GM19438 (cell line): Measurements from ENCODE around the gene CACNG3.
"Not testable (repeated sequence)": the region's sequence is repeated elsewhere in the genome, so short reads cannot be mapped to it uniquely, and the experiment has no call there.

Experiments used
- ATAC-seq: cut with Tn5 transposase; IDR thresholded peaks from one replicate; pipeline ENCODE4 v1.9.1; 2021; ENCODE audit warnings: low read depth; ENCODE audit not compliant: unreplicated experiment

The CACNG3 gene

DNA sequence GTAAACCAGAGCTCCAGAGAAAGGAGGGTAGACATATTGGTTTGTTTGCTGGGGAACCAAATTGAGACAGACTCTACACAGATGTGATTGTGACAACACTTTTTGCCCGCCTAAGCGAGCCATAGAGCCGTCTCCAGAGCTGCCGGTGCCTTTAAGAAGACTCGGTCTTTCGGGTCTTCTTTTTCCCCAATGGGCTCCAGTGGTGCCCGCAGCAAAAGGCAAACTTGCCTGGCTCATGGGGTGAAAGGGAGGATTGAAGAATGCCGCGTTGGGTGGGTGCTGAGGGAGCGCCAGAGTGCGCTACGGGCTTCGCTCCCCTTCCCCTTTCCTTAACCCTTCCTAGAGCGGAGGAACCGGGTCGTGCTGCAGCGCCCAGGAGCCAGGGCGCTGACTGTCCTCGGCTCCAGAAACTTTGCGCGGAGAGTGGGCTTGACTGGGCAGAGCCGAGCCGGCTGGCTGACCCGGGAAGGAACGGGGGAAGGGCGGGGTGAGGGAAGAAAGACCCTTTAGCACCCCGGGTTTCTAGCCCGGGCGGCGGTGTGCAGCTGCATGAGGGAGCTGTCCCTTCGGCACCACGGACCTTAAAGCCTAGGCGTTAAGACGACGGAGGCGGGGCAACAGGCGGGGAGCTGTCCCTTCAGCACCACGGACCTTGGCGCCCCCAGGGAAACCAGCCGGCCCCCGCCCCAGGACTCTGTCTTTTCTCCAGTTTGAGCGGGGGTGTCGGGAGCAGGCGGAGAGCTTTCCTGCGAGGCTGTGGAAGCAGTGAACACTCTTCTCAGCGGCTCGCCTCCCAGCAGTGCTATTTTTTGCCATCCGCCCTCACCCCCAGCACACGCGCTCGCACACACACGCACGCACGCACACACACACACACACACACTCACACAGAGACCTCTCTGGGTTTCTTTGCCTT lies at the start of gene CACNG3:
TSS of gene CACNG3 (plus strand) at position 880 of the 916 bp plus-strand sequence. CDS start 420 bp downstream, outside the sequence.
- no peak for ATAC-seq

GRCh38 chr16:24206926-24207325 lies 49.2 kb upstream of the CACNG3 start:
- ATAC-seq, result no peak

- no peak for ATAC-seq
Observed at GRCh38 chr16:24208710-24209109, 47.4 kb upstream of the CACNG3 start.

DNA sequence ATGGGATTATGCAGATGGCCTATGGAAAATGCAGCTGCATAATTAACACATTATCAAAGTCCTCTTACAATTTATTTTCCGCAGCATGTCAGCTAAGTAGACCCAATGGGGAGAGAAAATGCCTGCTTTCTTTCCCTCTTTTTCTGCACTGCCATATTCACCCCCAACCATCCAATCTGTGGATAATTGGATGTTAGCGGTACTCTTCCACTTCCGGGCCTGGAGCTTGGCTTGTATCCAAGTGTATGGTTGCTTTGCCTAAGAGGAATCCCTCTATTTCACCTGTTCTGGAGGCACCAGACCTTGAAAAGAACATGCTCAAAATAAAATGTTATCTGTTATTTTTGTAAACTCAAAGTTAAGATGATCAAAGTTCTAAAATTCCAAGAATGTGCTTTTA lies 41.1 kb upstream of the CACNG3 start:
- no peak for ATAC-seq

DNA sequence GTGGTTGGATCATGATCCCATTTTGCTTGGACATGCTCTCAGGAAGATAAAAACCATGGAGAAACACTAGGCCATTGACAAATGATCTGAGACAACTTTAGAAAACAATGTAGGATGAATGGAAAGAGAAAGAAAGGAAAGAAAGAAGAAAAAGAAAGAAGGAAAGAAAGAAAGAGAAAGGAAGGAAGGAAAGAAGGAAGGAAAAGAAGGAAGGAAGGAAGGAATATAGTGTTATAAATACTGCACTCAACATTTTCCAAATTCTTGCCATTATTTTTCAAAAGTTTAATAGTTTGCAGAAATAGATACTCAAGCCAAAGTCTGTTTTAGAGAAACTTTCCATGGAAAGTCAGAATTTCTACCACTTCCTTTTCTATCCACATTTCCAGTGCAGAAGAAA lies 39.2 kb upstream of the CACNG3 start:
- ATAC-seq, result no peak

GRCh38 chr16:24217461-24217860 lies 38.7 kb upstream of the CACNG3 start:
- no peak for ATAC-seq

GRCh38 chr16:24218299-24218698 lies 37.8 kb upstream of the CACNG3 start:
- no peak for ATAC-seq

DNA sequence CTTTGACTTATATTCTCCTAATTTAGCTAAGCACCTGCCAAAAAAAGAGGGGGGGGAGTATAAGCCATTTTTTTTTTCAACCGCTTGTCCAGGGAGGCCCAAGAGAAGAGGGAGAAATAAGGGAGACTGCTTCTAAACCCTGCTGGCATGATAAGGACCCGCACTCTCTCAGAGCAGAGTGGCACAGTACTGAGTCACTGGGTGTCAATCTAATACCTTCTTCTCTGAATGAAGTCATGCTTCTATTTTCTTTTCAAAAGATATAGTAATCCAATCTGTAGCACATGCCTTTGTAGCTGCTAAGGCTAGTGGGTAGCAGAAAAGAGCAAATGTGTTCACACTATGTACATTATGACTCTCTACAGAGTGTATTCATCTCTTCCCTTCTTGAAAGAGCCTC lies 34.9 kb upstream of the CACNG3 start:
- no peak for ATAC-seq

GRCh38 chr16:24228514-24228913 lies 27.6 kb upstream of the CACNG3 start:
- ATAC-seq, result no peak

GRCh38 chr16:24232936-24233335 lies 23.2 kb upstream of the CACNG3 start:
- no peak for ATAC-seq

GRCh38 chr16:24234737-24235136 lies 21.4 kb upstream of the CACNG3 start:
- no peak for ATAC-seq

DNA sequence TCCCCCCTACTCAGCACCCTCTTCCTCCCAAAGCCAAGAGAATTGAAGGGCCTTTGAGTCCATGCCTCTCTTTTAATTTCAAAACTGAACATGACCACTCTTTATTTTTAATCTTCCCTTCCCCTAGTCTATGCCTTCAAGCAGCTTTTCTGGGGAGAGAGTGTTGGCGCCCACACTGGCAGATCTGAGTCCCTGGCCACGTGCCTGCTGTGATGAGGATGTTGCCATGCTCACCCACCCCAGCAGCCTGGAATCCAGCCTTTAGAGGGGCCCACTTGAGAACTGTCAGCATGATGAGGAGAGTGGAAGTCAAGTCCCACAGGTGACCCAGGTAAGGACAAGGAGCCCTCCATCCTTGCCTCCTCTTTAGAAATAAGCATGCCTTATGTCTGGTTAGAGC lies 20.3 kb upstream of the CACNG3 start:
- no peak for ATAC-seq

GRCh38 chr16:24238846-24239245 lies 17.3 kb upstream of the CACNG3 start:
- not testable (repeated sequence) for ATAC-seq

GRCh38 chr16:24246911-24247607 lies 9.1 kb upstream of the CACNG3 start:
- no peak for ATAC-seq

GRCh38 chr16:24253192-24253591 lies 2.9 kb upstream of the CACNG3 start:
- ATAC-seq, result no peak

- no peak for ATAC-seq
Observed at GRCh38 chr16:24257958-24258357, 1.8 kb downstream of the CACNG3 start.

GRCh38 chr16:24258791-24259190 lies 2.7 kb downstream of the CACNG3 start:
- ATAC-seq, result no peak

GRCh38 chr16:24262816-24263215 lies 6.7 kb downstream of the CACNG3 start:
- ATAC-seq, result no peak

DNA sequence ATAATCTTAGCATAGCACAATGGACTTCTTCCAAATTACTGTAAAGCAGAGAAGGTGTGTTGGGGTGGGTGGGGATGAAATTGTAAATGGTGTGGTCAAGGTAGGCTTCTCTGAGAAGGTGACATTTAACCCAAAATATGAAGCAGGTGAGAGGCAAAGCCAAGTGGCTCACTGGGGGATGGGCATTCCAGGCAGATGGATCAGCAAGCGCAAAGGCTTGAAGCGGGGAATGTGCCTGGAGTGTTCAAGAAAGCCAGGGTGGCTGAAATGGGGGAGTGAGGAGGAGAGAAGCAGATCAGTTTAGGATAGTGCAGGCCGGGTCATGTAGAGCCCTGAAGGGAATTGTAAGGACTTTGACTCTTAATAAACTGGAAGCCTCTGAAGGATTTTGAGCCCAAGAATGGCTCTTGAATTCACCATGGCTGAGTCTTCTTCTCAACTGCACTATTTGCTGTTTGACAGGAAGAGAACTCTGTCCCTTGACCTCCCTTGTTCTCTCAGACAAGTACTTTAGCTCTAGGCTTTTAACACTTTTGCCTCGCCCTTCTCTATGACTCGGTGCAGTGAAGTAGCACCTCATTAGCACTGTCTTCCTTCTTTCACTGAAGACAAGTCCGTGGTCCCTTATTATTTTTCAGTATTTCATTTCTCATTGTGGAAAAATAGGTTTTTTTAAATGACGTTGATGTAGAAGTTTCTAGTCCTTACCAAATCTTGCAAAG lies 14.7 kb downstream of the CACNG3 start:
- ATAC-seq, result no peak

- no peak for ATAC-seq
Observed at GRCh38 chr16:24272379-24272778, 16.2 kb downstream of the CACNG3 start.

- no peak for ATAC-seq
Observed at GRCh38 chr16:24273508-24274182, 17.5 kb downstream of the CACNG3 start.
